ENCODE data around the gene KCNQ1. TPM values are rescaled to one million over a fixed set of nuclear protein-coding genes. Genes with fewer than 3 reads are reported as not detected.
A peak's percentile ranks its signal among the peaks of the same experiment; 100 is the strongest.

KCNQ1 gene
- total RNA-seq, 1 experiment from 2014 or later: 2.3 TPM

DNA sequence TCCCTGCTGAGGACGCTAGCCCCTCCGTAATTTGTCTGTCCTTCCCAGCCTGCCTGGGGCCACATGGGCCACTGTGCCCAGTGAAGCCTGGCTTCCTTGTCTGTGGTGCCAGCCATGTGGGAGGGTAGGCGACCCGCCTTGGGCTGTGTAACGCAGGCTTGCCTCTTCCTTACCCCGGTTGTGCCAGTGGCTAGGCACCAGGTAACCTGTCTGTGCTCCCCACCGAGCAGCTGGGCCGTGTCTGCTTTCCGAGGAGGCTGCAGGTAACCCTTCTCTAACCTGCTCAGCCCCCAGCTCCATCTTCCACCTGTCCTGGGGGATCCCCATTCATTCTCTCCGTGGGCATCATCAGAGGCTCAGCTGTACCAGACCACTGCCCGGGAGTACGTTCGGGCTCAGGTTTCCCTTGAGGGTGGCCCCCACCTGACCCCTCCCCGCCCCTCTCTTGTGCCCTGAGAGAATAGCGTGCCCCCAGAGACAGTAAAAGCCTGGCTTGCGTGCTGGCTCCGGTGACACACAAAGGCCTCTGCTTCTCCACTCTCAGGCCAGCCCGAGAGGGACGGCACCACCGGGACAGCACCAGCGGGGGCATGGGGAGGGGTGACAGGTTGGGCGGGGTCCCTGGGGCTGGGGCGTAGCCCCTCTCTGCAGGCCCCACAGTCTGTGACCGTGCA is 361.7 kb downstream of the KCNQ1 start:
- H3K9me3 ChIP-seq (ENCODE audit: control insufficient read depth, low read depth, low read length): no peaks in the 10 kb centered on the region
- no peak overlapping the region for H2BK12ac ChIP-seq (ENCODE audit: insufficient read length, low read depth, low read length)
- peaks cover 2% of the 10 kb centered on the region for H3K23me2 ChIP-seq (ENCODE audit: insufficient read length, low read depth, low read length, poor library complexity, severe bottlenecking)
- whole genome bisulfite sequencing (ENCODE audit: extremely low coverage, insufficient read length, low lambda C conversion rate): no CpG with 5 or more reads among the region's 24 CpGs
- no peaks in the 10 kb centered on the region for H3K79me1 ChIP-seq (ENCODE audit: insufficient read depth, low read depth, low read length, poor library complexity, severe bottlenecking)
- no peak overlapping the region; the same call in 1 of the 2 replicates for H3K14ac ChIP-seq (ENCODE audit: insufficient read depth, low read length)
- DNase-seq: peak; percentile 27
- H3T11ph ChIP-seq (ENCODE audit: low read length): no peak overlapping the region
- H3K9ac ChIP-seq (ENCODE audit: extremely low read depth, insufficient read length, low read length): no peak overlapping the region
- H2AFZ ChIP-seq (ENCODE audit: low read length): no peak overlapping the region
- Mint-ChIP-seq H3K4me3 (no peak overlapping the region), H3K27me3 (ENCODE audit: low read depth) (peaks cover 93% of the 10 kb centered on the region), H3K36me3 (ENCODE audit: insufficient read depth in 1 of 3, low read depth in 3 of 3) (no peaks in the 10 kb centered on the region), H3K9me3 (peaks cover 0 to 3% of the 10 kb centered on the region in 2 experiments; a peak in 1 of 5 replicates), H3K27ac (no peak overlapping the region), H3K4me1 (peaks cover 9 to 19% of the 10 kb centered on the region in 2 experiments)
- H3K56ac ChIP-seq (ENCODE audit: insufficient read length, low read depth, low read length): no peak overlapping the region
- H3K4ac ChIP-seq (ENCODE audit: low read depth, low read length): no peak overlapping the region
- H2BK15ac ChIP-seq (ENCODE audit: low read depth, low read length): no peak overlapping the region
- H3K27me3 ChIP-seq (ENCODE audit: insufficient read depth, low read length): peaks cover 3% of the 10 kb centered on the region; the same call in 1 of the 2 replicates
- no peaks in the 10 kb centered on the region for H3K79me2 ChIP-seq (ENCODE audit: insufficient read depth, low read length)
- no peak overlapping the region for H2BK20ac ChIP-seq (ENCODE audit: low read depth, low read length, poor library complexity, severe bottlenecking)
- H2AK5ac ChIP-seq (ENCODE audit: insufficient read length, low read length): no peak overlapping the region
- H3K18ac ChIP-seq (ENCODE audit: insufficient read length, low read depth, low read length): no peak overlapping the region
- H2BK120ac ChIP-seq (ENCODE audit: low read depth, low read length, poor library complexity, severe bottlenecking): no peak overlapping the region
- no peaks in the 10 kb centered on the region for H3K4me1 ChIP-seq (ENCODE audit: insufficient read depth, low read length)
- no peak overlapping the region for H3K23ac ChIP-seq (ENCODE audit: insufficient read length, low read depth, low read length)
- no peak overlapping the region for H3K4me2 ChIP-seq (ENCODE audit: insufficient read depth, insufficient read length, low read length)
- TF ChIP-seq, protein P1, sequence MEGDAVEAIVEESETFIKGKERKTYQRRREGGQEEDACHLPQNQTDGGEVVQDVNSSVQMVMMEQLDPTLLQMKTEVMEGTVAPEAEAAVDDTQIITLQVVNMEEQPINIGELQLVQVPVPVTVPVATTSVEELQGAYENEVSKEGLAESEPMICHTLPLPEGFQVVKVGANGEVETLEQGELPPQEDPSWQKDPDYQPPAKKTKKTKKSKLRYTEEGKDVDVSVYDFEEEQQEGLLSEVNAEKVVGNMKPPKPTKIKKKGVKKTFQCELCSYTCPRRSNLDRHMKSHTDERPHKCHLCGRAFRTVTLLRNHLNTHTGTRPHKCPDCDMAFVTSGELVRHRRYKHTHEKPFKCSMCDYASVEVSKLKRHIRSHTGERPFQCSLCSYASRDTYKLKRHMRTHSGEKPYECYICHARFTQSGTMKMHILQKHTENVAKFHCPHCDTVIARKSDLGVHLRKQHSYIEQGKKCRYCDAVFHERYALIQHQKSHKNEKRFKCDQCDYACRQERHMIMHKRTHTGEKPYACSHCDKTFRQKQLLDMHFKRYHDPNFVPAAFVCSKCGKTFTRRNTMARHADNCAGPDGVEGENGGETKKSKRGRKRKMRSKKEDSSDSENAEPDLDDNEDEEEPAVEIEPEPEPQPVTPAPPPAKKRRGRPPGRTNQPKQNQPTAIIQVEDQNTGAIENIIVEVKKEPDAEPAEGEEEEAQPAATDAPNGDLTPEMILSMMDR (conservative IDR thresholded peaks at IDR 0.05): no peak
- H2BK5ac ChIP-seq (ENCODE audit: insufficient read length, low read length): no peak overlapping the region
- no peaks in the 10 kb centered on the region for H4K20me1 ChIP-seq (ENCODE audit: control insufficient read depth, insufficient read depth, insufficient read length)
- no peak overlapping the region for H3K27ac ChIP-seq (ENCODE audit: insufficient read length, low read depth, low read length)
- no peak overlapping the region for H4K91ac ChIP-seq (ENCODE audit: insufficient read length, low read depth, low read length)
- H4K5ac ChIP-seq (ENCODE audit: insufficient read length, low read depth, low read length): no peak overlapping the region
- no peak overlapping the region for H4K8ac ChIP-seq (replicated peaks; ENCODE audit: insufficient read length, low read depth, low read length)

All from H9 (cell line).